HepG2 (cell line): Measurements from ENCODE around the gene DYSF. TPM values are rescaled to one million over a fixed set of nuclear protein-coding genes. Genes with fewer than 3 reads are reported as not detected.

Experiments
- ADNP ChIP-seq: sonication (generic); formaldehyde crosslinking; IDR thresholded peaks from 2 replicates; pipeline ENCODE4 v1.4.0; 2020; ENCODE audit warnings: missing genetic modification reagents
- ATF4 ChIP-seq, 2 experiments: fragments of 450-650 bp in 1 of 2; sonication (generic) in 1 of 2; formaldehyde crosslinking; IDR thresholded peaks; 2 replicates each; pipeline versions ENCODE4 v1.5.0 to v1.8.0; 2020 to 2022; ENCODE audit warnings: mild to moderate bottlenecking in 1 of 2, missing genetic modification reagents in 1 of 2
- CBX5 ChIP-seq: sonication (generic); formaldehyde crosslinking; IDR thresholded peaks from 2 replicates; pipeline ENCODE4 v1.4.0; 2020; ENCODE audit warnings: missing genetic modification reagents, borderline replicate concordance
- CEBPG ChIP-seq: IDR thresholded peaks from 2 replicates; pipeline ENCODE4 v1.6.1; 2016
- ELF3 ChIP-seq: IDR thresholded peaks from 2 replicates; pipeline ENCODE4 v1.6.1; 2016; ENCODE audit warnings: missing genetic modification reagents, missing compliant biosample characterization
- ETS1 ChIP-seq: sonication (generic); formaldehyde crosslinking; IDR thresholded peaks from 2 replicates; pipeline ENCODE4 v1.4.0; 2020; ENCODE audit warnings: missing genetic modification reagents
- FOXC1 ChIP-seq: sonication (generic); formaldehyde crosslinking; IDR thresholded peaks from 2 replicates; pipeline ENCODE4 v1.8.0; 2022; ENCODE audit warnings: mild to moderate bottlenecking, missing genetic modification reagents, borderline replicate concordance
- HMG20A ChIP-seq: IDR thresholded peaks from 2 replicates; pipeline ENCODE4 v1.6.1; 2016; ENCODE audit warnings: borderline replicate concordance
- IRF2 ChIP-seq: IDR thresholded peaks from 2 replicates; pipeline ENCODE4 v1.6.1; 2018; ENCODE audit warnings: missing genetic modification reagents, missing compliant biosample characterization
- MATR3 ChIP-seq: sonication (generic); formaldehyde crosslinking; IDR thresholded peaks from 2 replicates; pipeline ENCODE4 v1.4.0; 2020; ENCODE audit warnings: missing genetic modification reagents
- MED1 ChIP-seq: sonication (generic); formaldehyde crosslinking; IDR thresholded peaks from 2 replicates; pipeline ENCODE4 v1.4.0; 2020; ENCODE audit warnings: missing genetic modification reagents
- MXI1 ChIP-seq: IDR thresholded peaks from 3 replicates; pipeline ENCODE4 v1.6.1; 2012; ENCODE audit warnings: low read depth, low read length, inconsistent platforms, borderline replicate concordance
- NR2F6 ChIP-seq, 2 experiments: IDR thresholded peaks; 2 replicates each; pipeline ENCODE4 v1.6.1; 2016; ENCODE audit warnings: antibody characterized with exemption in 1 of 2, mild to moderate bottlenecking in 1 of 2
- SAP130 ChIP-seq: IDR thresholded peaks from 2 replicates; pipeline ENCODE4 v1.6.1; 2016; ENCODE audit warnings: low read depth
- TAF15 ChIP-seq: fragments of 200-400 bp; formaldehyde crosslinking; IDR thresholded peaks from one replicate; pipeline ENCODE4 v1.6.1; 2018; ENCODE audit warnings: mild to moderate bottlenecking, low read depth, low read length; ENCODE audit not compliant: poor library complexity, severe bottlenecking
- TFE3 ChIP-seq: IDR thresholded peaks from 2 replicates; pipeline ENCODE4 v1.6.1; 2016
- XBP1 ChIP-seq: sonication (generic); formaldehyde crosslinking; IDR thresholded peaks from 2 replicates; pipeline ENCODE4 v1.5.0; 2020; ENCODE audit warnings: missing genetic modification reagents
- ZC3H13 ChIP-seq: sonication (generic); formaldehyde crosslinking; IDR thresholded peaks from 2 replicates; pipeline ENCODE4 v1.8.1; 2023; ENCODE audit warnings: mild to moderate bottlenecking, missing genetic modification reagents, moderate library complexity
- ZFP36L2 ChIP-seq: sonication (generic); formaldehyde crosslinking; IDR thresholded peaks from 2 replicates; pipeline ENCODE4 v1.4.0; 2020; ENCODE audit warnings: missing genetic modification reagents
- ZMAT5 ChIP-seq: sonication (generic); formaldehyde crosslinking; IDR thresholded peaks from 2 replicates; pipeline ENCODE4 v1.5.0; 2020; ENCODE audit warnings: mild to moderate bottlenecking, low read depth, missing genetic modification reagents, borderline replicate concordance
- ZNF350 ChIP-seq: sonication (generic); formaldehyde crosslinking; IDR thresholded peaks from 2 replicates; pipeline ENCODE4 v1.4.0; 2020; ENCODE audit warnings: mild to moderate bottlenecking, low read depth, missing genetic modification reagents, borderline replicate concordance
- ZSCAN5A ChIP-seq: sonication (generic); formaldehyde crosslinking; IDR thresholded peaks from 2 replicates; pipeline ENCODE4 v1.8.0; 2022; ENCODE audit warnings: mild to moderate bottlenecking, missing genetic modification reagents, borderline replicate concordance
- polyA plus RNA-seq, 8 experiments: library from polyadenylated mRNA; depleted of rRNA in 3 of 8; stranded (reverse) in 7 of 8; unstranded in 1 of 8; fragments of >200 nt; fragmentation: Illumina TruSeq in 4 of 8; extraction: Trizol in 4 of 8; gene quantifications; 2 replicates each; pipeline versions ENCODE4 v1.2.1 to v1.2.3, GENCODE V29; 2011 to 2016; ENCODE audit warnings: low read depth in 4 of 8, missing spikeins in 1 of 8, mixed read lengths in 1 of 8; ENCODE audit not compliant: insufficient read depth in 1 of 8
- total RNA-seq, 5 experiments: library from RNA; depleted of rRNA; stranded (reverse); fragments of >200 nt; fragmentation: Illumina TruSeq; extraction: Trizol; gene quantifications; 2 replicates each; pipeline ENCODE4 v1.2.3, GENCODE V29; 2016; ENCODE audit warnings: low read depth in 1 of 5
- TF ChIP-seq, protein P1 (sequence below): sonication (generic); formaldehyde crosslinking; IDR thresholded peaks from 2 replicates; pipeline ENCODE4 v1.4.0; 2020; ENCODE audit warnings: mild to moderate bottlenecking, missing genetic modification reagents, borderline replicate concordance

The DYSF gene
- total and polyA plus RNA-seq, 2 of the 13 experiments (the other 11 are each of a cell fraction or from before 2014, with no cell fraction given): 0.15 to 2.4 TPM

DNA sequence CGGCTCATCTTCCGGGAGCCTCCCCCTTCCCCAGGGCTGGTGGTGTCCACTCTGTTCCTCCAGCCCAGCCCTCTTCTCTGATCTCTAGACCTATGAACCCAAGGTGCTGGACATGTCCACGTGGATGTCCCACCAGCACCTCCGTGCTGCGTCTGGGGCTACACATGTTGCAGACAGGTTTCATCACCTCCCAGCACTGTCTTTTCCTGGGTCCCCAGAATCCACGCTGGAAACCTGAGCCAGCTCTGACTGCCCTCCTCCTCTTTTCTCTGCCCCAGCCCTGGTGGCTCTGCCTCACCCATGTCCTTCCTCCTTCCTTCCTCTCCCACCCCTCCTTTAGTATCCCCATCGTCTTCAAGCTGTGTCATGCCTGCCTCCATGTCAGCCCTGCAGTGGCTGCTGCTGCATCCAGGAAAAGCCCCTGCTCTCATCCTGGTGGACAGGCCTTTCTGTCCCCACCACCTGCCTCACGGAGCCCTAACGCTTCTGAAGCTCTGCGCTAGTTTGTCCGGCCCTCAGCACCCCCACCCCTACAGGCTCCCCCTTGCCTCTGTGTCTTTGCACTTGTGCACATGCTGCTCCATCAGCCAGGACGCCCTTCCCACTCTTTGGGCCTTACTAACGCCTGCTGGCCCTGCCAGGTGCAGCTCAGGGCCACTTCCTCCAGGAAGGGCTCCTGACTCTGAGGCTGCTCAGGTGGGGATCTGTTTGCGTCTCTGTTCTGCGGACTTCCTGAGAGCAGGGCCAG is 105.9 kb downstream of the DYSF start (continued):
- TF ChIP-seq ETS1 (no peak), HMG20A (CRISPR knock-in tag) (peak; percentile 59), SAP130 (CRISPR knock-in tag) (peak; percentile 42), ZC3H13 (no peak), XBP1 (no peak), NR2F6 (IDR thresholded peaks at IDR 0.05) (no peak), NR2F6 (CRISPR knock-in tag; IDR thresholded peaks at IDR 0.05) (0 out of 2 replicates have a peak, but pooled peaks have one; percentile 7), FOXC1 (CRISPR knock-in tag) (0 out of 2 replicates have a peak, but pooled peaks have one; percentile 35), ZFP36L2 (no peak), ZNF350 (peak; percentile 28; the same call in 1 of the 2 replicates), MATR3 (CRISPR knock-in tag) (no peak), CBX5 (CRISPR knock-in tag) (peak; percentile 66; the same call in 1 of the 2 replicates), ELF3 (peak; percentile 82), IRF2 (CRISPR knock-in tag) (no peak), CEBPG (CRISPR knock-in tag) (peak; percentile 58), MXI1 (peak; percentile 64; the same call in 1 of the 3 replicates), ADNP (CRISPR knock-in tag) (no peak), ATF4 (CRISPR knock-in tag; IDR thresholded peaks at IDR 0.05) (peak in 1 of 2 experiments; percentile 99; a peak in 2 of 4 replicates), TAF15 (no peak), ZSCAN5A (no peak), ZMAT5 (CRISPR knock-in tag) (no peak), TFE3 (CRISPR knock-in tag) (0 out of 2 replicates have a peak, but pooled peaks have one; percentile 25), MED1 (CRISPR knock-in tag) (peak; percentile 60; the same call in 1 of the 2 replicates)
- TF ChIP-seq, protein P1, sequence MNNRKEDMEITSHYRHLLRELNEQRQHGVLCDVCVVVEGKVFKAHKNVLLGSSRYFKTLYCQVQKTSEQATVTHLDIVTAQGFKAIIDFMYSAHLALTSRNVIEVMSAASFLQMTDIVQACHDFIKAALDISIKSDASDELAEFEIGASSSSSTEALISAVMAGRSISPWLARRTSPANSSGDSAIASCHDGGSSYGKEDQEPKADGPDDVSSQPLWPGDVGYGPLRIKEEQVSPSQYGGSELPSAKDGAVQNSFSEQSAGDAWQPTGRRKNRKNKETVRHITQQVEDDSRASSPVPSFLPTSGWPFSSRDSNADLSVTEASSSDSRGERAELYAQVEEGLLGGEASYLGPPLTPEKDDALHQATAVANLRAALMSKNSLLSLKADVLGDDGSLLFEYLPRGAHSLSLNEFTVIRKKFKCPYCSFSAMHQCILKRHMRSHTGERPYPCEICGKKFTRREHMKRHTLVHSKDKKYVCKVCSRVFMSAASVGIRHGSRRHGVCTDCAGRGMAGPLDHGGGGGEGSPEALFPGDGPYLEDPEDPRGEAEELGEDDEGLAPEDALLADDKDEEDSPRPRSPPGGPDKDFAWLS: no peak
